Measurements from ENCODE around the gene BCAR1. TPM values are rescaled to one million over a fixed set of nuclear protein-coding genes. Genes with fewer than 3 reads are reported as not detected.

BCAR1 gene
- total RNA-seq, 1 experiment from 2014 or later: 95.6 TPM

GRCh38 chr16:75262800-75263127, 11.3 kb upstream of the BCAR1 start (continued):
- TF ChIP-seq PRDM15 (CRISPR knock-in tag; IDR thresholded peaks at IDR 0.05): no peak
- no peak for TF ChIP-seq E2F5 (CRISPR knock-in tag; IDR thresholded peaks at IDR 0.05)
- no peak for TF ChIP-seq NFE2L1 (CRISPR knock-in tag; IDR thresholded peaks at IDR 0.05)
- TF ChIP-seq ZBTB43 (CRISPR knock-in tag; IDR thresholded peaks at IDR 0.05): no peak
- TF ChIP-seq ZNF281 (CRISPR knock-in tag; IDR thresholded peaks at IDR 0.05): no peak
- no peak for TF ChIP-seq ZNF396 (CRISPR knock-in tag; IDR thresholded peaks at IDR 0.05; ENCODE audit: borderline replicate concordance)

- TF ChIP-seq SOX15 (CRISPR knock-in tag; IDR thresholded peaks at IDR 0.05) (no peak), ZNF281 (CRISPR knock-in tag; IDR thresholded peaks at IDR 0.05) (0 out of 2 replicates have a peak, but pooled peaks have one; percentile 14), GABPB1 (CRISPR knock-in tag; IDR thresholded peaks at IDR 0.05) (peak; percentile 33; the same call in 1 of the 2 replicates)
- H3K36me3 Mint-ChIP-seq: 0 out of 2 replicates have a peak, but pooled peaks cover 3% of the 10 kb centered on the region
- H3K27ac Mint-ChIP-seq: peak overlapping the region; percentile 55
- ChIA-PET POLR2A (interaction anchor here (1.3 to 7.0 kb wide), 3 partner anchors 8 to 28 kb away, joined by 3 to 57 read pairs (median 4); no protein-coding TSS in a partner anchor), CTCF (interaction anchor here (1.3 kb wide), 1 partner anchor 28 kb away, joined by 12 read pairs; no protein-coding TSS in a partner anchor)
- no peak overlapping the region for H3K4me3 Mint-ChIP-seq
- DNase-seq (ENCODE audit: low spot score) (peak; percentile 14), ATAC-seq (no peak)
- H3K9me3 Mint-ChIP-seq: no peaks in the 10 kb centered on the region
- no peaks in the 10 kb centered on the region for H3K27me3 Mint-ChIP-seq (ENCODE audit: low read depth)
- peaks cover 63% of the 10 kb centered on the region for H3K4me1 Mint-ChIP-seq
These were observed 10.8 kb upstream of the BCAR1 start for GRCh38 chr16:75262104-75262799.

GRCh38 chr16:75261590-75262078, 10.2 kb upstream of the BCAR1 start:
- H3K36me3 Mint-ChIP-seq: 0 out of 2 replicates have a peak, but pooled peaks cover 3% of the 10 kb centered on the region
- peak overlapping the region; percentile 55; the same call in 1 of the 2 replicates for H3K27ac Mint-ChIP-seq
- no peaks in the 10 kb centered on the region for H3K27me3 Mint-ChIP-seq (ENCODE audit: low read depth)
- DNase-seq (ENCODE audit: low spot score) (no peak), ATAC-seq (no peak)
- TF ChIP-seq PRDM15 (CRISPR knock-in tag; IDR thresholded peaks at IDR 0.05) (peak; percentile 61), STAT6 (CRISPR knock-in tag; conservative IDR thresholded peaks at IDR 0.05; ENCODE audit: low read depth) (no peak)
- H3K9me3 Mint-ChIP-seq: no peaks in the 10 kb centered on the region
- ChIA-PET CTCF (interaction anchor here (1.3 kb wide), 1 partner anchor 28 kb away, joined by 12 read pairs; no protein-coding TSS in a partner anchor), POLR2A (interaction anchor here (1.2 to 7.0 kb wide), 4 partner anchors 7 to 42 kb away, joined by 3 to 57 read pairs (median 4); no protein-coding TSS in a partner anchor)
- H3K4me3 Mint-ChIP-seq: no peak overlapping the region
- peaks cover 69% of the 10 kb centered on the region for H3K4me1 Mint-ChIP-seq

Data from WTC11 (cell line).